ENCODE measurements around the gene ASIP. TPM values are rescaled to one million over a fixed set of nuclear protein-coding genes. Genes with fewer than 3 reads are reported as not detected.

The ASIP gene
- 1 to 10 TPM in 1 of 9 donors, under 1 TPM in 4, not detected in 4; 0.46 to 1.0 (median 0.83) TPM for total RNA-seq
- polyA plus RNA-seq, result 10 to 100 TPM in 1 of 3 donors, 1 to 10 TPM in 1, not detected in 1; 3.2 to 15.1 TPM
- long read RNA-seq, donor 1, partial matches to known transcripts, result 154 of 192 reads
- long read RNA-seq, donor 1, other reads (novel, unspliced or antisense), result 38 of 192 reads
- long read RNA-seq, donor 2, partial matches to known transcripts, result 39 of 39 reads
- long read RNA-seq, donor 2, other reads (novel, unspliced or antisense), result 0 of 39 reads
- long read RNA-seq, donor 3, partial matches to known transcripts, result 7 of 48 reads
- long read RNA-seq, donor 3, other reads (novel, unspliced or antisense), result 41 of 48 reads
- long read RNA-seq, donor 4, partial matches to known transcripts, result 1 of 1 reads
- long read RNA-seq, donor 4, other reads (novel, unspliced or antisense), result 0 of 1 reads
- long read RNA-seq, donor 5, partial matches to known transcripts, result 2 of 2 reads
- long read RNA-seq, donor 5, other reads (novel, unspliced or antisense), result 0 of 2 reads
- long read RNA-seq, donor 6, partial matches to known transcripts, result 1 of 1 reads
- long read RNA-seq, donor 6, other reads (novel, unspliced or antisense), result 0 of 1 reads
- long read RNA-seq, donor 7, result 0 reads
- long read RNA-seq, donor 8, partial matches to known transcripts, result 103 of 108 reads
- long read RNA-seq, donor 8, other reads (novel, unspliced or antisense), result 5 of 108 reads
- long read RNA-seq, donor 9, partial matches to known transcripts, result 48 of 53 reads
- long read RNA-seq, donor 9, other reads (novel, unspliced or antisense), result 5 of 53 reads
- long read RNA-seq, donor 10, result 0 reads

DNA sequence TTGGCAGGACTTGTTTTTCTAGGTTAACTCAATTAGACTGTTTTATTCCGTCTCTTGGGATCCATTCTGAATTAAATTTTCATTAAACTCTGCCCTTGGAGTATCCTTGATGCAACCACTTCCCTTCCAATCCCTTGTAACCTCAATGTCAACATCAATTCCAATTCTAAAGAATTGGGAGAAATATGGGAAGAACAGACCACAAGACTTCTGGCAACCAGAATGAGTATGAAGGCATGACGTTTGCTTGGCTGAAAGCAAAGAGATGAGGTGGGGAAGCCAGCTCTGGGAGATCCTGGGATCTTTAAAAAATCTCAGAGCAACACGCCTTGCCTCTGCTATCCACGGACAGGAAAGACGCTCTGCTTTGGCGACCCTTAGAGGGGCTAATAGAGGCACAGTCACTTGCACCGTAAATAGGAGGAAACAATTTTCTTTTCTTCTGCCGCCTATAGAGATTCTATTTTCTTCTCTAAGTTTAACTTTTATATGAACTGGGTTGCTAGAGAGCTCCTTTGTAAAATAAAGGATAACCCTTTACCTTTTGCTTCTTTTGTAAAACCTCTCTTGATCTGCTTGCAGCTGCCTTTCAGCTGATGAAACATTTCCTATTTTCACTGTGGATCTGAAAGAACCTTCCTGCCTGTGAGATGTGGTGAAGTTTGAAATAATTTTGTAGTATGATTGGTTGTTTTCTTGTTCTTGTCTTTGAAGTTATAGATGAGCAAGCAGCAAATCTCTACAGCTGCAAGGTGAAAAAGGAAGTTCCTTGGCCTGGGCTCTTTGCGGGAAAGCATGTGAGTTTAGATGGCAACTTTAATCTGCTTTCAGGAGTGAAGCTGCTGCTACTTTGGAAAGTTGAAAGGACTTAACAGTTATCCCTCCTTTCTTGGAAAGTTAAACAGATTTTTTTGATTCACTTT is at the start of gene ASIP:
Gene ASIP, plus strand, starts transcription at position 731 of the 923 bp plus-strand sequence. CDS start 18,952 bp downstream, outside the sequence.
- Histone ChIP-seq H3K36me3 (replicated peaks in 1 of 2) (no peaks in the 10 kb centered on the region), H3K27me3 (no peaks in the 10 kb centered on the region), H3K27ac (no peak within 1 kb of the TSS), H3K4me3 (no peak within 1 kb of the TSS), H3K4me1 (replicated peaks in 1 of 2) (no peaks in the 10 kb centered on the region), H3K9me3 (replicated peaks in 1 of 3) (peaks cover 0 to 12% (median 0%) of the 10 kb centered on the region in 3 donors)
- DNase-seq, result no peak
- 75 to 77% (median 76%) methylated on average over 9 of the region's 9 CpGs for WGBS, 4 donors
- intact Hi-C loops (cut with DNase I), result no loop called here
- TF ChIP-seq POLR2A (IDR thresholded peaks at IDR 0.05) (no peak), CTCF (IDR thresholded peaks at IDR 0.05) (no peak)

GRCh38 chr20:34193051-34193450 is 48.2 kb upstream of the ASIP start:
- no peak overlapping the region for H3K27ac ChIP-seq
- H3K27me3 ChIP-seq, result no peaks in the 10 kb centered on the region
- no peaks in the 10 kb centered on the region for H3K9me3 ChIP-seq (replicated peaks in 1 of 3)
- DNase-seq, result no peak
- TF ChIP-seq POLR2A (IDR thresholded peaks at IDR 0.05) (no peak), CTCF (IDR thresholded peaks at IDR 0.05) (no peak)
- no peaks in the 10 kb centered on the region for H3K4me1 ChIP-seq (replicated peaks in 1 of 2)
- H3K4me3 ChIP-seq, result no peak overlapping the region
- intact Hi-C loops (cut with DNase I), result no loop called here
- H3K36me3 ChIP-seq (replicated peaks in 1 of 2), result no peaks in the 10 kb centered on the region
- WGBS, 4 donors, result 70 to 83% (median 76%) methylated on average over 3 of the region's 3 CpGs

- TF ChIP-seq CTCF (IDR thresholded peaks at IDR 0.05) (no peak), POLR2A (IDR thresholded peaks at IDR 0.05) (no peak)
- WGBS, 4 donors, result 57 to 70% (median 64%) methylated on average over 3 of the region's 3 CpGs
- Histone ChIP-seq H3K27me3 (peaks cover 3% of the 10 kb centered on the region), H3K27ac (no peak overlapping the region), H3K9me3 (replicated peaks in 1 of 3) (no peaks in the 10 kb centered on the region), H3K4me3 (no peak overlapping the region), H3K36me3 (replicated peaks in 1 of 2) (no peaks in the 10 kb centered on the region), H3K4me1 (replicated peaks in 1 of 2) (no peaks in the 10 kb centered on the region)
- intact Hi-C loops (cut with DNase I), result no loop called here
- no peak for DNase-seq
Measured at GRCh38 chr20:34199183-34199582, 42.0 kb upstream of the ASIP start.

All from adrenal gland (tissue), 19 donors.